ENCODE measurements around the gene SPRR2G.

DNA sequence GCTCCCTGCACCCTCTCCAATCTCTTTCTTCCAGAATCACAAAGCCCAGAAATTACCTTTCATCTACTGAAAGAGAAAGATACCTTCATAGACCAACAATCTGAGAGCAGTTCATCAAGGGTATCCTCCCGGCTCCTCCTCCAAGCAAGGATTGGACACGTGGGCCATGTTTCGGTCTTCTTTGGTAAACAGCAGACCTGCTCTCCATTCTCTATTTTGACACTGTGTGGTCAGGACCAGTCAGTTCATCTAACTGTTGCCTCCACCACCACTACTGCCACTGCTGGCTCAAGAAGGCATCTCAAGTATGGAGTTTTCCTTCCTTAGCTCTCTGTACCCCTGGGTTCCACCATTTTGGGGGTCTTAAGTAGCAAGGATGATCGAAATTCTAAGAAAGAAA, 44.5 kb upstream of the SPRR2G start:
- TF ChIP-seq RAD21 (IDR thresholded peaks at IDR 0.05 in 1 of 2, conservative IDR thresholded peaks at IDR 0.05 in 1 of 2; ENCODE audit: low read depth in 2 of 2, low read length in 2 of 2) (no peak), SP4 (IDR thresholded peaks at IDR 0.05; ENCODE audit: low read length) (no peak)

Measured in H1 (cell line).